ENCODE results near the gene MAPK10. TPM values are rescaled to one million over a fixed set of nuclear protein-coding genes. Genes with fewer than 3 reads are reported as not detected.

Gene MAPK10
- total and polyA plus RNA-seq, 9 of the 15 experiments (the other 6 are each of a cell fraction or from before 2014, with no cell fraction given), result 0.10 to 0.53 (median 0.18) TPM; not detected in 4

DNA sequence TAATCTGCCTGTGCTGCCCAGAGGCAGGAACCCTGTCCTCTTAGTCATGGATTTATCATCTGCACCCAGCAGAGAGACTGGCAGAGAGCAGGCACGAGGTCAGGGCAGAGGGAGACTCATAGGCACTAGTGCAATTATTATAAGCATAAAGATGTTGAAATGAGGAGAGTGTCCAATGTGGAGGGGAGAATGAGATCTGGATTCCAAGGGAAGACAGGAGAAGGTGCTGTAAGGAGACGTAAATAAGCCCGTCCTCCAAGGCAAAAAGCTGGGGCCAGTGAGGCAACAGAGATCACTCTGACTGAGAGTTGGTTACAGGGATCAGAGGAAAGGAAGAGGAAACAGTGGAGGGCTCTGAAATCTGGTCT lies 406.2 kb downstream of the MAPK10 start (continued):
- TF ChIP-seq, protein P1, sequence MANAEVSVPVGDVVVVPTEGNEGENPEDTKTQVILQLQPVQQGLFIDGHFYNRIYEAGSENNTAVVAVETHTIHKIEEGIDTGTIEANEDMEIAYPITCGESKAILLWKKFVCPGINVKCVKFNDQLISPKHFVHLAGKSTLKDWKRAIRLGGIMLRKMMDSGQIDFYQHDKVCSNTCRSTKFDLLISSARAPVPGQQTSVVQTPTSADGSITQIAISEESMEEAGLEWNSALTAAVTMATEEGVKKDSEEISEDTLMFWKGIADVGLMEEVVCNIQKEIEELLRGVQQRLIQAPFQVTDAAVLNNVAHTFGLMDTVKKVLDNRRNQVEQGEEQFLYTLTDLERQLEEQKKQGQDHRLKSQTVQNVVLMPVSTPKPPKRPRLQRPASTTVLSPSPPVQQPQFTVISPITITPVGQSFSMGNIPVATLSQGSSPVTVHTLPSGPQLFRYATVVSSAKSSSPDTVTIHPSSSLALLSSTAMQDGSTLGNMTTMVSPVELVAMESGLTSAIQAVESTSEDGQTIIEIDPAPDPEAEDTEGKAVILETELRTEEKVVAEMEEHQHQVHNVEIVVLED (CRISPR knock-in tag; IDR thresholded peaks at IDR 0.05), result no peak
- TF ChIP-seq, protein P2, sequence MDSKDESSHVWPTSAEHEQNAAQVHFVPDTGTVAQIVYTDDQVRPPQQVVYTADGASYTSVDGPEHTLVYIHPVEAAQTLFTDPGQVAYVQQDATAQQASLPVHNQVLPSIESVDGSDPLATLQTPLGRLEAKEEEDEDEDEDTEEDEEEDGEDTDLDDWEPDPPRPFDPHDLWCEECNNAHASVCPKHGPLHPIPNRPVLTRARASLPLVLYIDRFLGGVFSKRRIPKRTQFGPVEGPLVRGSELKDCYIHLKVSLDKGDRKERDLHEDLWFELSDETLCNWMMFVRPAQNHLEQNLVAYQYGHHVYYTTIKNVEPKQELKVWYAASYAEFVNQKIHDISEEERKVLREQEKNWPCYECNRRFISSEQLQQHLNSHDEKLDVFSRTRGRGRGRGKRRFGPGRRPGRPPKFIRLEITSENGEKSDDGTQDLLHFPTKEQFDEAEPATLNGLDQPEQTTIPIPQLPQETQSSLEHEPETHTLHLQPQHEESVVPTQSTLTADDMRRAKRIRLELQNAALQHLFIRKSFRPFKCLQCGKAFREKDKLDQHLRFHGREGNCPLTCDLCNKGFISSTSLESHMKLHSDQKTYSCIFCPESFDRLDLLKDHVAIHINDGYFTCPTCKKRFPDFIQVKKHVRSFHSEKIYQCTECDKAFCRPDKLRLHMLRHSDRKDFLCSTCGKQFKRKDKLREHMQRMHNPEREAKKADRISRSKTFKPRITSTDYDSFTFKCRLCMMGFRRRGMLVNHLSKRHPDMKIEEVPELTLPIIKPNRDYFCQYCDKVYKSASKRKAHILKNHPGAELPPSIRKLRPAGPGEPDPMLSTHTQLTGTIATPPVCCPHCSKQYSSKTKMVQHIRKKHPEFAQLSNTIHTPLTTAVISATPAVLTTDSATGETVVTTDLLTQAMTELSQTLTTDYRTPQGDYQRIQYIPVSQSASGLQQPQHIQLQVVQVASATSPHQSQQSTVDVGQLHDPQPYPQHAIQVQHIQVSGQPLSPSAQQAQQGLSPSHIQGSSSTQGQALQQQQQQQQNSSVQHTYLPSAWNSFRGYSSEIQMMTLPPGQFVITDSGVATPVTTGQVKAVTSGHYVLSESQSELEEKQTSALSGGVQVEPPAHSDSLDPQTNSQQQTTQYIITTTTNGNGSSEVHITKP (IDR thresholded peaks at IDR 0.05; ENCODE audit: partially characterized antibody), result no peak
- TF ChIP-seq HDAC3 (IDR thresholded peaks at IDR 0.05; ENCODE audit: borderline replicate concordance, partially characterized antibody) (no peak), ZNF134 (CRISPR knock-in tag; conservative IDR thresholded peaks at IDR 0.05) (no peak)
- TF ChIP-seq, protein P3, sequence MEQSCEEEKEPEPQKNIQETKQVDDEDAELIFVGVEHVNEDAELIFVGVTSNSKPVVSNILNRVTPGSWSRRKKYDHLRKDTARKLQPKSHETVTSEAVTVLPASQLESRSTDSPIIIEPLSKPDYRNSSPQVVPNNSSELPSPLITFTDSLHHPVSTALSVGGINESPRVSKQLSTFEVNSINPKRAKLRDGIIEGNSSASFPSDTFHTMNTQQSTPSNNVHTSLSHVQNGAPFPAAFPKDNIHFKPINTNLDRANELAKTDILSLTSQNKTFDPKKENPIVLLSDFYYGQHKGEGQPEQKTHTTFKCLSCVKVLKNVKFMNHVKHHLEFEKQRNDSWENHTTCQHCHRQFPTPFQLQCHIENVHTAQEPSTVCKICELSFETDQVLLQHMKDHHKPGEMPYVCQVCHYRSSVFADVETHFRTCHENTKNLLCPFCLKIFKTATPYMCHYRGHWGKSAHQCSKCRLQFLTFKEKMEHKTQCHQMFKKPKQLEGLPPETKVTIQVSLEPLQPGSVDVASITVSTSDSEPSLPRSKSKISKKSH (CRISPR knock-in tag; IDR thresholded peaks at IDR 0.05), result no peak
- TF ChIP-seq, protein P4, sequence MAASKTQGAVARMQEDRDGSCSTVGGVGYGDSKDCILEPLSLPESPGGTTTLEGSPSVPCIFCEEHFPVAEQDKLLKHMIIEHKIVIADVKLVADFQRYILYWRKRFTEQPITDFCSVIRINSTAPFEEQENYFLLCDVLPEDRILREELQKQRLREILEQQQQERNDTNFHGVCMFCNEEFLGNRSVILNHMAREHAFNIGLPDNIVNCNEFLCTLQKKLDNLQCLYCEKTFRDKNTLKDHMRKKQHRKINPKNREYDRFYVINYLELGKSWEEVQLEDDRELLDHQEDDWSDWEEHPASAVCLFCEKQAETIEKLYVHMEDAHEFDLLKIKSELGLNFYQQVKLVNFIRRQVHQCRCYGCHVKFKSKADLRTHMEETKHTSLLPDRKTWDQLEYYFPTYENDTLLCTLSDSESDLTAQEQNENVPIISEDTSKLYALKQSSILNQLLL (CRISPR knock-in tag; IDR thresholded peaks at IDR 0.05; ENCODE audit: borderline replicate concordance), result no peak
